Measurements from ENCODE around the gene FKBP15.

- TF ChIP-seq, protein P1, sequence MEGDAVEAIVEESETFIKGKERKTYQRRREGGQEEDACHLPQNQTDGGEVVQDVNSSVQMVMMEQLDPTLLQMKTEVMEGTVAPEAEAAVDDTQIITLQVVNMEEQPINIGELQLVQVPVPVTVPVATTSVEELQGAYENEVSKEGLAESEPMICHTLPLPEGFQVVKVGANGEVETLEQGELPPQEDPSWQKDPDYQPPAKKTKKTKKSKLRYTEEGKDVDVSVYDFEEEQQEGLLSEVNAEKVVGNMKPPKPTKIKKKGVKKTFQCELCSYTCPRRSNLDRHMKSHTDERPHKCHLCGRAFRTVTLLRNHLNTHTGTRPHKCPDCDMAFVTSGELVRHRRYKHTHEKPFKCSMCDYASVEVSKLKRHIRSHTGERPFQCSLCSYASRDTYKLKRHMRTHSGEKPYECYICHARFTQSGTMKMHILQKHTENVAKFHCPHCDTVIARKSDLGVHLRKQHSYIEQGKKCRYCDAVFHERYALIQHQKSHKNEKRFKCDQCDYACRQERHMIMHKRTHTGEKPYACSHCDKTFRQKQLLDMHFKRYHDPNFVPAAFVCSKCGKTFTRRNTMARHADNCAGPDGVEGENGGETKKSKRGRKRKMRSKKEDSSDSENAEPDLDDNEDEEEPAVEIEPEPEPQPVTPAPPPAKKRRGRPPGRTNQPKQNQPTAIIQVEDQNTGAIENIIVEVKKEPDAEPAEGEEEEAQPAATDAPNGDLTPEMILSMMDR (conservative IDR thresholded peaks at IDR 0.05): no peak
- no peak for TF ChIP-seq ZFX (IDR thresholded peaks at IDR 0.05)
These were observed 81.1 kb downstream of the FKBP15 start for GRCh38 chr9:113139953-113140352.
